ENCODE data around the gene ALOX12. TPM values are rescaled to one million over a fixed set of nuclear protein-coding genes. Genes with fewer than 3 reads are reported as not detected.

Gene ALOX12
- total RNA-seq, 1 donor from 2014 or later = not detected

DNA sequence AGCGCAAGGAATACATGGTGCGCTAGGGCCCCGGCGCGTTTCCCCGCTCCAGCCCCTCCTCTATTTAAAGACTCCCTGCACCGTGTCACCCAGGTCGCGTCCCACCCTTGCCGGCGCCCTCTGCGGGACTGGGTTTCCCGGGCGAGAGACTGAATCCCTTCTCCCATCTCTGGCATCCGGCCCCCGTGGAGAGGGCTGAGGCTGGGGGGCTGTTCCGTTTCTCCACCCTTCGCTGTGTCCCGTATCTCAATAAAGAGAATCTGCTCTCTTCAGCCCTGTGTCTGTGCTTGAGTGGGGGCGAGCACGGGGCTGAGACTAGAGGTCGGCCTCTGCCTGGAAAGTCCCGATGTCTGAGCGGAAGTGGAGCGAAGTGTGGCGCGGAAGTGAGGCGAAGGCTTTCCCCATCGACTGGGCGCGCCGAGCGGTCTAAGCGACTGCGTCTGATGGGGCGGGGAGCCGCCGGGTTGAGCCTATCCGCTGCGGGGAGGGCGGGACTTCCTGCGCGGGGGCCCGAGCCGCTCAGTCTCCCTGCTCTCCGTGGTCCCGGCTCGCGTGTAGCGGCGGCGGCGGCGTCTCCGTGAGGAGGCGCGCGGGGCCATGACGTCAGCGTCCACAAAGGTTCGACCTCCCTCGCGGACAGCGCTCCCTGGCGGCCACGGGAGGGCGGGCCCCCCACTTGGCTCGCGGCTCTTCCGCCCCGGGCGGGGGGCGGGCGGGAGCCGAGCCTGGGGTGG is 18.6 kb downstream of the ALOX12 start:
- Mint-ChIP-seq H3K9me3 (ENCODE audit: unreplicated experiment) (peaks cover 4% of the 10 kb centered on the region), H3K4me3 (ENCODE audit: unreplicated experiment) (peak overlapping the region; percentile 97), H3K27me3 (ENCODE audit: unreplicated experiment) (peaks cover 9% of the 10 kb centered on the region), H3K36me3 (ENCODE audit: unreplicated experiment) (no peaks in the 10 kb centered on the region), H3K4me1 (ENCODE audit: low read depth, unreplicated experiment) (peaks cover 9% of the 10 kb centered on the region), H3K27ac (ENCODE audit: unreplicated experiment) (peak overlapping the region; percentile 79)
- peak; percentile 97 for DNase-seq
- TF ChIP-seq, protein P1, sequence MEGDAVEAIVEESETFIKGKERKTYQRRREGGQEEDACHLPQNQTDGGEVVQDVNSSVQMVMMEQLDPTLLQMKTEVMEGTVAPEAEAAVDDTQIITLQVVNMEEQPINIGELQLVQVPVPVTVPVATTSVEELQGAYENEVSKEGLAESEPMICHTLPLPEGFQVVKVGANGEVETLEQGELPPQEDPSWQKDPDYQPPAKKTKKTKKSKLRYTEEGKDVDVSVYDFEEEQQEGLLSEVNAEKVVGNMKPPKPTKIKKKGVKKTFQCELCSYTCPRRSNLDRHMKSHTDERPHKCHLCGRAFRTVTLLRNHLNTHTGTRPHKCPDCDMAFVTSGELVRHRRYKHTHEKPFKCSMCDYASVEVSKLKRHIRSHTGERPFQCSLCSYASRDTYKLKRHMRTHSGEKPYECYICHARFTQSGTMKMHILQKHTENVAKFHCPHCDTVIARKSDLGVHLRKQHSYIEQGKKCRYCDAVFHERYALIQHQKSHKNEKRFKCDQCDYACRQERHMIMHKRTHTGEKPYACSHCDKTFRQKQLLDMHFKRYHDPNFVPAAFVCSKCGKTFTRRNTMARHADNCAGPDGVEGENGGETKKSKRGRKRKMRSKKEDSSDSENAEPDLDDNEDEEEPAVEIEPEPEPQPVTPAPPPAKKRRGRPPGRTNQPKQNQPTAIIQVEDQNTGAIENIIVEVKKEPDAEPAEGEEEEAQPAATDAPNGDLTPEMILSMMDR (IDR thresholded peaks at IDR 0.05; ENCODE audit: partially characterized antibody, unreplicated experiment) = peak; percentile 90

DNA sequence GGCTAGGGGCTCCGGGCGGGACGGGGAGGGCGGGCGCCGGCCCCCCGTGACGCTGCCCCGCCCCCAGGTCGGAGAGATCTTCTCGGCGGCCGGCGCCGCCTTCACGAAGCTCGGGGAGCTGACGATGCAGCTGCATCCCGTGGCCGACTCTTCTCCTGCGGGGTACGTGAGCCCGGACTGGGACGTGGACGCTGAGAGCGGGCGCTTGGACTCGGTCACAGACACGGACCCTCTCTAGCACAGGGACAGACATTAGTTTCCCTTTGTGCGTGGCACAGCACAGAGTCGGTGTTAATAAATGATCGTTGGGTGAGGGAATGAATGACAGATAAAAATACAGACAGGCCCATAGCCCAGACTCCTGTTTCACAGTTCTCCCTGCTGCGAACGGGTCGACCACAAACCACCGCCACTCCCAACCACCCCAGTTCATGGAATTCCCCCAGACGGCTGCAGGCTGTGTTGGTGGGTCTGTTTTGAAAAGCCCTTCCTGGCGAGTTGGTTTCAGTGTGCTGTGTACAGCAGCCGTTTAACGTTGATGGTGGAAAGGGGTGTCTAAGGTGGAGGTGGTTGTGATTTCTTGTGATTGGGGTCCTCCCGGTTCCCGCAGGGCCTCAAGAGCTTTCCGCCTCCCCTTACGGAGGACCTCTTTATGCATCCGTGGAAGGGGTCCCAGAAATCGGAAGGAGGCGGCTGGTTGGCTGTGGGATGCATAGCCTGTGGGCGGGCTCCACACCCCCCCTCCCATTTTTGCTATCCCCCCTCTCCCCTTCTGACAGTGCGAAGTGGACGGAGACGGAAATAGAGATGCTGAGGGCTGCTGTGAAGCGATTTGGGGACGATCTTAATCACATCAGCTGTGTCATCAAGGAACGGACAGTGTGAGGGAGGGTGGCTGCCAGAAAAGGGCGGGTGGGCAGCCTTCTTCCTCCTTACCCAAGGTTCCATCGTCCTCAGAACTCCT is 19.4 kb downstream of the ALOX12 start:
- TF ChIP-seq, protein P1 (IDR thresholded peaks at IDR 0.05; ENCODE audit: partially characterized antibody, unreplicated experiment) = peak; percentile 69
- peak overlapping the region; percentile 78 for H3K27ac Mint-ChIP-seq (ENCODE audit: unreplicated experiment)
- peaks cover 9% of the 10 kb centered on the region for H3K27me3 Mint-ChIP-seq (ENCODE audit: unreplicated experiment)
- H3K4me3 Mint-ChIP-seq (ENCODE audit: unreplicated experiment) = peak overlapping the region; percentile 91
- no peak for DNase-seq
- H3K36me3 Mint-ChIP-seq (ENCODE audit: unreplicated experiment) = no peaks in the 10 kb centered on the region
- H3K9me3 Mint-ChIP-seq (ENCODE audit: unreplicated experiment) = peaks cover 4% of the 10 kb centered on the region
- H3K4me1 Mint-ChIP-seq (ENCODE audit: low read depth, unreplicated experiment) = peaks cover 9% of the 10 kb centered on the region

DNA sequence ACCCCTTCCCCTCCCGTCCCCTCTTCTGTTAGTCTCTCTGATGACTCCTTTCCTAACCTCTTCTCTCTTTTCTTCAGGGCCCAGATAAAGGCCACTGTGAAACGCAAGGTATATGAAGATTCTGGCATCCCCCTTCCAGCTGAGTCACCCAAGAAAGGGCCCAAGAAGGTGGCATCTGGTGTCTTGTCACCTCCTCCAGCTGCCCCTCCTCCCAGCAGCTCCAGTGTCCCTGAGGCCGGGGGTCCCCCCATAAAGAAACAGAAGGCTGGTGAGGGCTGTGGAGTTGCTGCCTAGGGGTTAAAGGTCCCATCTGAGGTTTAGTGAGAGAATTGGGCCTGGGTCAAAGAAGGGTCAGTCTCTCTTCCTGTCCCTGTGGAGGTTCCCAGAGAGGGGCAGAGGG is 20.6 kb downstream of the ALOX12 start:
- TF ChIP-seq, protein P1 (IDR thresholded peaks at IDR 0.05; ENCODE audit: partially characterized antibody, unreplicated experiment) = no peak
- H3K27ac Mint-ChIP-seq (ENCODE audit: unreplicated experiment) = no peak overlapping the region
- peak overlapping the region; percentile 91 for H3K4me3 Mint-ChIP-seq (ENCODE audit: unreplicated experiment)
- H3K36me3 Mint-ChIP-seq (ENCODE audit: unreplicated experiment) = no peaks in the 10 kb centered on the region
- H3K27me3 Mint-ChIP-seq (ENCODE audit: unreplicated experiment) = peaks cover 9% of the 10 kb centered on the region
- H3K9me3 Mint-ChIP-seq (ENCODE audit: unreplicated experiment) = peaks cover 4% of the 10 kb centered on the region
- DNase-seq = no peak
- peaks cover 9% of the 10 kb centered on the region for H3K4me1 Mint-ChIP-seq (ENCODE audit: low read depth, unreplicated experiment)

DNA sequence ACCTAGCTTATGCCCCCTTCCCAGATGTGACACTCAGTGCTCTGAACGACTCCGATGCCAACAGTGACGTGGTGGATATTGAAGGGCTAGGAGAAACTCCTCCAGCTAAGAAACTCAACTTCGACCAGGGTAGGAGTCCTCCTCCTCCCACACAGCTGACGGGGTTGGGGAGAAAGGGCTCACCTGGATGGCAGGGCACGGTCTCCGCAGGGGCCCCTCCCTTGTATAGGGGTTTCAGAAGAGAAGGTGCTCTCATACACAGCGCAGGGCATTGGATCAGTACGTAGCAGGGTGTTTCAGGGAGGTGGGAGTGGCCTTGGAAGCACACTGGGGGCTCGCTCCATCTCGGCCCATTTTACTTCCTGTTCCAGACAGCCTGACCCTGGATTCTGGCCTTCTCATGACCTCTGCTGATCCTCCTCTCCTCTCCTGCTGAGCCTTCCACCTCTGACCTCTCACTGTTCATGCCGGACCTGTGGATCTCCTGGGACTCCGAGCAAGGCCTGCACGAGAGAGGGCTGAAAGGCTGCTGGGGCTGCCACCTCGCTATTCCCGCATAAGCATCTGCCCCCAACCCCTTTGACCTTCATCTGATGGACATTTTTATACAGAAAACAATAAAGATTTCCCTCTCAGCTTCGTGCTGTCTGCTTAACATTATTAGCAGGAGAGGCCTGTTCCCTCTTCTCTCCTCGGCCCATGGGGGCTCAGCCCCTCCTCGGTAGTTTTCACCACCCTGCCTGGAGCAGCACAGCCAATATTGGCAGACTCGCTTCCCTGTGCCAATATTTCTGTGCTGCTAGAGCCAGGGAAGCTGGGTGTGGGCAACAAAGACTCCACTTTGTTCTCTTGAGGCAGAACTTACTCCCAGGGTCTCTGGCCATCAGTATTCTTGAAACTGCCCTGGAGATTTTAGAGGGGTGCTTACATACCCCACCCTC is 21.3 kb downstream of the ALOX12 start:
- peaks cover 8% of the 10 kb centered on the region for H3K27me3 Mint-ChIP-seq (ENCODE audit: unreplicated experiment)
- no peak for DNase-seq
- peaks cover 9% of the 10 kb centered on the region for H3K4me1 Mint-ChIP-seq (ENCODE audit: low read depth, unreplicated experiment)
- no peak overlapping the region for H3K27ac Mint-ChIP-seq (ENCODE audit: unreplicated experiment)
- H3K36me3 Mint-ChIP-seq (ENCODE audit: unreplicated experiment) = no peaks in the 10 kb centered on the region
- peaks cover 4% of the 10 kb centered on the region for H3K9me3 Mint-ChIP-seq (ENCODE audit: unreplicated experiment)
- TF ChIP-seq, protein P1 (IDR thresholded peaks at IDR 0.05; ENCODE audit: partially characterized antibody, unreplicated experiment) = no peak
- no peak overlapping the region for H3K4me3 Mint-ChIP-seq (ENCODE audit: unreplicated experiment)
